ENCODE measurements around the gene CALHM1.

The CALHM1 gene

GRCh38 chr10:103447187-103447586, 11.5 kb downstream of the CALHM1 start:
- Histone ChIP-seq H3K36me3 (ENCODE audit: control insufficient read depth, insufficient read depth, low read length) (peaks cover 41% of the 10 kb centered on the region), H3K4me1 (ENCODE audit: control insufficient read depth, insufficient read depth, low read length) (0 out of 2 replicates have a peak, but pooled peaks cover 2% of the 10 kb centered on the region), H3K9me3 (ENCODE audit: control insufficient read depth, insufficient read depth, low read length) (no peaks in the 10 kb centered on the region), H3K27ac (ENCODE audit: low read length) (no peak overlapping the region), H3K4me3 (ENCODE audit: low read length) (no peak overlapping the region), H3K27me3 (ENCODE audit: control insufficient read depth, insufficient read depth, low read length) (no peaks in the 10 kb centered on the region)
- no CpG with 5 or more reads among the region's 23 CpGs for WGBS (ENCODE audit: insufficient coverage, insufficient read length)
- DNase-seq (ENCODE audit: low read depth, low spot score), result no peak

- Histone ChIP-seq H3K4me3 (ENCODE audit: low read length) (no peak overlapping the region), H3K4me1 (ENCODE audit: control insufficient read depth, insufficient read depth, low read length) (no peaks in the 10 kb centered on the region), H3K27ac (ENCODE audit: low read length) (no peak overlapping the region), H3K27me3 (ENCODE audit: control insufficient read depth, insufficient read depth, low read length) (no peaks in the 10 kb centered on the region), H3K36me3 (ENCODE audit: control insufficient read depth, insufficient read depth, low read length) (peaks cover 47% of the 10 kb centered on the region), H3K9me3 (ENCODE audit: control insufficient read depth, insufficient read depth, low read length) (no peaks in the 10 kb centered on the region)
- no peak for DNase-seq (ENCODE audit: low read depth, low spot score)
- no CpG with 5 or more reads among the region's 12 CpGs for WGBS (ENCODE audit: insufficient coverage, insufficient read length)
These were observed 12.7 kb downstream of the CALHM1 start for GRCh38 chr10:103445767-103446567.

DNA sequence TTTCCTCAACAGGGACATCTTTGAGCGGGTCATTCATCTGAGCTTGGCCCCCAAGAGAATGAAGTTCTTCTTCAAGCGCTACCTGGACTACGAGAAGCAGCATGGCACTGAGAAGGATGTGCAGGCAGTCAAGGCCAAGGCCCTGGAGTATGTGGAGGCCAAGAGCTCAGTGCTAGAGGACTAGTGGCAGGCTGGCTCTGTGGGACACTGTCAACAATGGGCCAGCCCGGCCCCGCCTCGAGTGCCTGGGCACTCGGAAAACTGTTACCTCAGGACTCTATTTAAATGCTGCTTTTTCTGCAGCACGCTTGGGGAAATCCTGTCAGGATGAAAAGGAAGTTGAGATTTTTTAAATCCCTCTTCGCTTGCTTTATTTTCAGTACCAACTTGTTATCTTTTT, 13.3 kb downstream of the CALHM1 start:
- H3K27ac ChIP-seq (ENCODE audit: low read length), result no peak overlapping the region
- no peak for DNase-seq (ENCODE audit: low read depth, low spot score)
- WGBS (ENCODE audit: insufficient coverage, insufficient read length), result no CpG with 5 or more reads among the region's 9 CpGs
- H3K27me3 ChIP-seq (ENCODE audit: control insufficient read depth, insufficient read depth, low read length), result no peaks in the 10 kb centered on the region
- H3K36me3 ChIP-seq (ENCODE audit: control insufficient read depth, insufficient read depth, low read length), result peaks cover 51% of the 10 kb centered on the region
- H3K9me3 ChIP-seq (ENCODE audit: control insufficient read depth, insufficient read depth, low read length), result no peaks in the 10 kb centered on the region
- H3K4me1 ChIP-seq (ENCODE audit: control insufficient read depth, insufficient read depth, low read length), result no peaks in the 10 kb centered on the region
- no peak overlapping the region for H3K4me3 ChIP-seq (ENCODE audit: low read length)

DNA sequence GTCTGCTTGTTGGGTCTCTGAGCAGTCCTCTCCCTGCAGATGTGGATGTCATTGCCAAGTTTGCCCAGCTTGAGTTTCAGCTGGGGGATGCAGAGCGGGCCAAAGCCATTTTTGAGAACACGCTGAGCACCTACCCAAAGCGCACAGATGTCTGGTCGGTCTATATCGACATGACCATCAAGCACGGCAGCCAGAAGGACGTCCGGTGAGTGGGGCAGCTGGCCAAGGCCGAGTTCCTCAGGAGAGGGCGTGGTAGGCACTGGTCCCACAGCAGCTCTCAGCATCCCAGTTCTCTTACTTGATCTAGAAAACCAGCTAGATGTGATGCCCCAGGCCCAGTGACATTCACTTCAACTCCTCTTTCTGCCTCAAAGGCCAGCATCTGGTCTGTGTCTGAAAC, 14.2 kb downstream of the CALHM1 start:
- no peak for DNase-seq (ENCODE audit: low read depth, low spot score)
- Histone ChIP-seq H3K4me1 (ENCODE audit: control insufficient read depth, insufficient read depth, low read length) (no peaks in the 10 kb centered on the region), H3K4me3 (ENCODE audit: low read length) (no peak overlapping the region), H3K9me3 (ENCODE audit: control insufficient read depth, insufficient read depth, low read length) (no peaks in the 10 kb centered on the region), H3K27me3 (ENCODE audit: control insufficient read depth, insufficient read depth, low read length) (no peaks in the 10 kb centered on the region), H3K36me3 (ENCODE audit: control insufficient read depth, insufficient read depth, low read length) (peaks cover 57% of the 10 kb centered on the region), H3K27ac (ENCODE audit: low read length) (no peak overlapping the region)
- WGBS (ENCODE audit: insufficient coverage, insufficient read length), result no CpG with 5 or more reads among the region's 10 CpGs

DNA sequence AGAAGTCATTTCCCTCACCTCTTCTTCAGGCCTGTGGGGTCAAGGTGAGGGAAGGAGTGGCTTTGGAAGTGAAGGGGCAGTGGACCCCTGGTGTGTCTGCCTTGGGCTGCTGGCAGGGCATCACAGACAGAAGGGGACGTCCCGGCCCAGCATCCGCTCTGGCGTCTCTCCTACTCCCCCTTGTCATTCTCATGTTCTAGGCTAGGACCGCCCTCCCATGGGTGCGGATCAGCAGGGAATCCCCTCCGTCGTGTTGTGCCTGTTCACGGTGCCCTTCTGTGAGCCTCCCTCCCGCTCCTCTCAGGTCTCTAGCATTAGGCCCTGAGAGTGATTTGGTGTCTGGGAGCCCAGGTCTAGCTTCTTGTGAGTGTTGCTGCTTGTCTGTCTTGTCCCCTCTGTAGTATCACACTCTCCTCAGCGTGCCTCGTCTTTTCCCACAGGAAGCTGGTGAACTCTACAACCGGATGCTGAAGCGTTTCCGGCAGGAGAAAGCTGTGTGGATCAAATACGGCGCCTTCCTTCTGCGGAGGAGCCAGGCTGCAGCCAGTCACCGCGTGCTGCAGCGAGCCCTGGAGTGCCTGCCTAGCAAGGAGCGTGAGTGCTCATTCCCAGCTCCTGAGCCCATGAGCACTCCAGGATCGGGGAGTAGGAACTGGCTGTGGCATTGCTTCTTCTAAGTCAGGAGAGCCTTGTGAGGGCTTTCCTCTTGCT, 15.1 kb downstream of the CALHM1 start:
- Histone ChIP-seq H3K27ac (ENCODE audit: low read length) (no peak overlapping the region), H3K4me1 (ENCODE audit: control insufficient read depth, insufficient read depth, low read length) (no peaks in the 10 kb centered on the region), H3K9me3 (ENCODE audit: control insufficient read depth, insufficient read depth, low read length) (no peaks in the 10 kb centered on the region), H3K4me3 (ENCODE audit: low read length) (no peak overlapping the region), H3K36me3 (ENCODE audit: control insufficient read depth, insufficient read depth, low read length) (peaks cover 58% of the 10 kb centered on the region), H3K27me3 (ENCODE audit: control insufficient read depth, insufficient read depth, low read length) (no peaks in the 10 kb centered on the region)
- no peak for DNase-seq (ENCODE audit: low read depth, low spot score)
- no CpG with 5 or more reads among the region's 23 CpGs for WGBS (ENCODE audit: insufficient coverage, insufficient read length)

DNA sequence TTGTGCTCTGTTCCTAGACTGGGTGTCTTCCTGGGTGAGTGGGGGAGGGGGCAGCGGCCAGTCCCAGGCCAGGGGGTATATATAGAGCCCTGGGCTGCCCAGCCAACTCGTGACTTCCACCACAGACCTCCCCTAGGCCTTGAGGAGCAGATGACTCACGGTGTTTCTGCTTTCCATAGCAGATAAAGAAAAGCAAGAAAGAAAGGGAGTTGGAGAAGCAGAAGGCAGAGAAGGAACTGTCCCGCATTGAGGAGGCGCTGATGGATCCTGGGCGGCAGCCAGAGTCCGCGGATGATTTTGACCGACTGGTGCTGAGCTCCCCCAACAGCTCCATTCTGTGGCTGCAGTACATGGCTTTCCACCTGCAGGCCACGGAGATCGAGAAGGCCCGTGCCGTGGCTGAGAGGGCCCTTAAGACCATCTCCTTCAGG, 16.7 kb downstream of the CALHM1 start:
- Histone ChIP-seq H3K9me3 (ENCODE audit: control insufficient read depth, insufficient read depth, low read length) (no peaks in the 10 kb centered on the region), H3K27ac (ENCODE audit: low read length) (no peak overlapping the region), H3K27me3 (ENCODE audit: control insufficient read depth, insufficient read depth, low read length) (no peaks in the 10 kb centered on the region), H3K4me3 (ENCODE audit: low read length) (no peak overlapping the region), H3K36me3 (ENCODE audit: control insufficient read depth, insufficient read depth, low read length) (peaks cover 61% of the 10 kb centered on the region), H3K4me1 (ENCODE audit: control insufficient read depth, insufficient read depth, low read length) (no peaks in the 10 kb centered on the region)
- no CpG with 5 or more reads among the region's 13 CpGs for WGBS (ENCODE audit: insufficient coverage, insufficient read length)
- DNase-seq (ENCODE audit: low read depth, low spot score), result no peak

DNA sequence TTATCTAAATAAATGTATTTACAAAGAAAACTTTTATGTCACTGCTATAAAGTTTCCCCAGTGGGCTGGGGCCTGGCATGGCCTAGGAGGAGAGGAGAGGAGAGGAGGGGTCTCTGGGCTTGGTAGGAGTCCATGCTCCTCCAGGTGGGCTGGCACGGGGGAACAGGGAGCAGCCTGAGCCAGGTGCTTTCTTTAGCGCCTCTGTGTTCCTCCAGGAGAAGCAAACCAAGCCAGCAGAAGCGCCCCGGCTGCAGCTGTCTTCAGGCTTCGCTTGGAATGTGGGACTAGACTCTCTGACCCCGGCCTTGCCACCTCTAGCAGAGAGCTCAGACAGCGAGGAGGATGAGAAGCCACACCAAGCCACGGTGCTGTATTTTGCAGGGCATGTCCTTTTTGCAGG, 17.1 kb downstream of the CALHM1 start:
- no peak overlapping the region for H3K27ac ChIP-seq (ENCODE audit: low read length)
- no CpG with 5 or more reads among the region's 8 CpGs for WGBS (ENCODE audit: insufficient coverage, insufficient read length)
- peaks cover 64% of the 10 kb centered on the region for H3K36me3 ChIP-seq (ENCODE audit: control insufficient read depth, insufficient read depth, low read length)

GRCh38 chr10:103441206-103441605, 17.5 kb downstream of the CALHM1 start:
- WGBS (ENCODE audit: insufficient coverage, insufficient read length), result no CpG with 5 or more reads among the region's 8 CpGs
- no peak overlapping the region for H3K27ac ChIP-seq (ENCODE audit: low read length)

More for the DNA sequence above, 17.1 kb downstream of the CALHM1 start:
- DNase-seq (ENCODE audit: low read depth, low spot score), result no peak
- H3K4me1 ChIP-seq (ENCODE audit: control insufficient read depth, insufficient read depth, low read length), result no peaks in the 10 kb centered on the region
- no peaks in the 10 kb centered on the region for H3K27me3 ChIP-seq (ENCODE audit: control insufficient read depth, insufficient read depth, low read length)
- H3K4me3 ChIP-seq (ENCODE audit: low read length), result no peak overlapping the region
- no peaks in the 10 kb centered on the region for H3K9me3 ChIP-seq (ENCODE audit: control insufficient read depth, insufficient read depth, low read length)

DNA sequence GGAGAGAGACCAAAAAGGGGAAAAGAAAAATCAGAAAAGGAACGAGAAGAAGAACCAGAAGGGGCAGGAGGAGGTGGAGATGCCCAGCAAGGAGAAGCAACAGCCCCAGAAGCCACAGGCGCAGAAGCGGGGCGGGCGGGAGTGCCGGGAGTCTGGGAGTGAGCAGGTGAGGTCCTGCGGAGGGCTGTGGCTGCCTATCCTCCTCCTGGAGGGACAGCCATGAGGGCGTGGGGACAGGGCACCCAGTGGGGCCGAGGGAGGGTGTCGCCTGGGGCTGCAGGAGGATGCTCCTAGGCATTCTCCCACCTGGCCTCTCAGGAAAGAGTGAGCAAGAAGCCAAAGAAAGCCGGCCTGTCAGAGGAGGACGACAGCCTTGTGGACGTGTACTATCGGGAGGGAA, 18.3 kb downstream of the CALHM1 start:
- Histone ChIP-seq H3K27ac (ENCODE audit: low read length) (no peak overlapping the region), H3K36me3 (ENCODE audit: control insufficient read depth, insufficient read depth, low read length) (peaks cover 61% of the 10 kb centered on the region), H3K4me1 (ENCODE audit: control insufficient read depth, insufficient read depth, low read length) (no peaks in the 10 kb centered on the region), H3K4me3 (ENCODE audit: low read length) (no peak overlapping the region), H3K9me3 (ENCODE audit: control insufficient read depth, insufficient read depth, low read length) (no peaks in the 10 kb centered on the region), H3K27me3 (ENCODE audit: control insufficient read depth, insufficient read depth, low read length) (no peaks in the 10 kb centered on the region)
- no CpG with 5 or more reads among the region's 14 CpGs for WGBS (ENCODE audit: insufficient coverage, insufficient read length)
- no peak for DNase-seq (ENCODE audit: low read depth, low spot score)

More at GRCh38 chr10:103441206-103441605, 17.5 kb downstream of the CALHM1 start:
- Histone ChIP-seq H3K4me3 (ENCODE audit: low read length) (no peak overlapping the region), H3K27me3 (ENCODE audit: control insufficient read depth, insufficient read depth, low read length) (no peaks in the 10 kb centered on the region), H3K4me1 (ENCODE audit: control insufficient read depth, insufficient read depth, low read length) (no peaks in the 10 kb centered on the region), H3K9me3 (ENCODE audit: control insufficient read depth, insufficient read depth, low read length) (no peaks in the 10 kb centered on the region), H3K36me3 (ENCODE audit: control insufficient read depth, insufficient read depth, low read length) (peaks cover 66% of the 10 kb centered on the region)
- DNase-seq (ENCODE audit: low read depth, low spot score), result no peak

DNA sequence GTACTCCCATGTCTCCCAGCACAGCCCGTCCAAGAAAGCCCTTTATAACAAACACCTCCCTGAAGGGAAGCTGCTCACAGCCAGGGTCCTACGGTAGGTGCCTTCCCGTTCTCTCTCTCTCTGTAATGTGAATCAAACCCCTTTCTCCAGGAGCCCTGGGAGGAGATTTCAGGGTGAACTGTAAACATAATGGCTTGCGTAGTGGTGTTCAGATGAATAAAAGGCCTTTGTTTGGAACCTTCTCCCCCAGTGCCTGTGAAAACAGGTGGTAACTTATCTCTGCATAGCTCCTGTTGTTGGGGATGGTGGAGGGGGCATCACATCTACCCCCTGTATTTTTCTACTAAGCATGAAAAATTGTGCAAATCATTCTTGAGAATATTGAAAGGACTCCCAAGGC, 18.9 kb downstream of the CALHM1 start:
- H3K36me3 ChIP-seq (ENCODE audit: control insufficient read depth, insufficient read depth, low read length), result peaks cover 58% of the 10 kb centered on the region
- no peaks in the 10 kb centered on the region for H3K4me1 ChIP-seq (ENCODE audit: control insufficient read depth, insufficient read depth, low read length)
- H3K4me3 ChIP-seq (ENCODE audit: low read length), result no peak overlapping the region; the same call in 1 of the 2 replicates
- no peak for DNase-seq (ENCODE audit: low read depth, low spot score)
- no peaks in the 10 kb centered on the region for H3K9me3 ChIP-seq (ENCODE audit: control insufficient read depth, insufficient read depth, low read length)
- H3K27ac ChIP-seq (ENCODE audit: low read length), result no peak overlapping the region
- no peaks in the 10 kb centered on the region for H3K27me3 ChIP-seq (ENCODE audit: control insufficient read depth, insufficient read depth, low read length)
- no CpG with 5 or more reads among the region's 4 CpGs for WGBS (ENCODE audit: insufficient coverage, insufficient read length)
